ENCODE results near the gene UBA5. TPM values are rescaled to one million over a fixed set of nuclear protein-coding genes. Genes with fewer than 3 reads are reported as not detected.

UBA5 gene
- total and polyA plus RNA-seq, 2 of the 13 experiments (the other 11 are each of a cell fraction or from before 2014, with no cell fraction given) = 30.2 to 46.8 TPM

- peak; percentile 35; the same call in 1 of the 2 replicates for TF ChIP-seq SOX5 (CRISPR knock-in tag; IDR thresholded peaks at IDR 0.05; ENCODE audit: borderline replicate concordance)
- no peak for TF ChIP-seq ZBTB46 (CRISPR knock-in tag; IDR thresholded peaks at IDR 0.05; ENCODE audit: borderline replicate concordance)
- no peak for TF ChIP-seq SOX13 (IDR thresholded peaks at IDR 0.05)
- TF ChIP-seq SOX13 (CRISPR knock-in tag; conservative IDR thresholded peaks at IDR 0.05 in 1 of 2, IDR thresholded peaks at IDR 0.05 in 1 of 2) = peak in 1 of 2 experiments; percentile 72; a peak in 2 of 4 replicates
- no peak for TF ChIP-seq ZBTB7B (CRISPR knock-in tag; IDR thresholded peaks at IDR 0.05)
- no peak for TF ChIP-seq ZMYM3 (CRISPR knock-in tag; IDR thresholded peaks at IDR 0.05)
- peak; percentile 67 for TF ChIP-seq FOXA3 (CRISPR knock-in tag; IDR thresholded peaks at IDR 0.05)
- no peak for TF ChIP-seq SRSF9 (IDR thresholded peaks at IDR 0.05; ENCODE audit: borderline replicate concordance, insufficient read depth, low read depth, low read length, poor library complexity, severe bottlenecking)
- 0 out of 2 replicates have a peak, but pooled peaks have one; percentile 16 for TF ChIP-seq GATAD2A (CRISPR knock-in tag; IDR thresholded peaks at IDR 0.05)
- TF ChIP-seq ARID3A (IDR thresholded peaks at IDR 0.05; ENCODE audit: low read depth, low read length) = peak; percentile 63; the same call in 1 of the 2 replicates
- TF ChIP-seq ARID5B (CRISPR knock-in tag; IDR thresholded peaks at IDR 0.05) = peak; percentile 49; the same call in 1 of the 2 replicates
Measured at GRCh38 chr3:132662212-132662611, 2.1 kb downstream of the UBA5 start (continued).

Data from HepG2 (cell line).